Neural cell (in vitro differentiated cells): Measurements from ENCODE around the gene TSPAN9. TPM values are rescaled to one million over a fixed set of nuclear protein-coding genes. Genes with fewer than 3 reads are reported as not detected.

Experiments used
- H2AFZ ChIP-seq: fragments of 200-600, 300-800 bp; sonication (generic), shearing (Covaris generic); 2 replicates; pipeline ENCODE4 v1.6.0; 2014; ENCODE audit warnings: low read depth, mild to moderate bottlenecking, antibody characterized with exemption, low read length, moderate library complexity
- H3F3A ChIP-seq: fragments of 200-600 bp; shearing (Covaris generic); 2 replicates; pipeline ENCODE4 v1.6.1; 2016; ENCODE audit warnings: mild to moderate bottlenecking, moderate library complexity, mixed read lengths, antibody characterized with exemption, low read length; ENCODE audit not compliant: insufficient read depth, poor library complexity, severe bottlenecking
- H3K27ac ChIP-seq: fragments of 200-600, 300-800 bp; sonication (generic), shearing (Covaris generic); 2 replicates; pipeline ENCODE4 v1.5.1; 2014; ENCODE audit warnings: mild to moderate bottlenecking, low read length, moderate library complexity
- H3K27me3 ChIP-seq: fragments of 300-800, 200-600 bp; sonication (generic), shearing (Covaris generic); 2 replicates; pipeline ENCODE4 v1.6.0; 2014; ENCODE audit warnings: mild to moderate bottlenecking, low read depth, low read length, moderate library complexity; ENCODE audit not compliant: insufficient read depth
- H3K36me3 ChIP-seq: fragments of 300-800, 200-600 bp; sonication (generic), shearing (Covaris generic); 2 replicates; pipeline ENCODE4 v1.5.1; 2014; ENCODE audit warnings: mild to moderate bottlenecking, antibody characterized with exemption, low read length, moderate library complexity; ENCODE audit not compliant: insufficient read depth
- H3K4me2 ChIP-seq: fragments of 300-800, 200-600 bp; sonication (generic), shearing (Covaris generic); 2 replicates; pipeline ENCODE4 v1.6.0; 2014; ENCODE audit warnings: mild to moderate bottlenecking, low read length
- H3K4me3 ChIP-seq: fragments of 300-800, 200-600 bp; sonication (generic), shearing (Covaris generic); 2 replicates; pipeline ENCODE4 v1.5.1; 2014; ENCODE audit warnings: mild to moderate bottlenecking, low read length, moderate library complexity
- H3K79me2 ChIP-seq: fragments of 200-600 bp; shearing (Covaris generic); replicated peaks from 2 replicates; pipeline ENCODE4 v1.6.0; 2014; ENCODE audit warnings: mild to moderate bottlenecking, low read length, moderate library complexity; ENCODE audit not compliant: insufficient read depth
- H3K9ac ChIP-seq: fragments of 300-800, 200-600 bp; sonication (generic), shearing (Covaris generic); 2 replicates; pipeline ENCODE4 v1.6.1; 2016; ENCODE audit warnings: mild to moderate bottlenecking, low read length, mixed read lengths
- H3K9me2 ChIP-seq: fragments of 200-600 bp; shearing (Covaris generic); 2 replicates; pipeline ENCODE4 v1.6.1; 2016; ENCODE audit warnings: mild to moderate bottlenecking, low read length, mixed read lengths; ENCODE audit not compliant: insufficient read depth
- H3K9me3 ChIP-seq: fragments of 200-600, 300-800 bp; sonication (generic), shearing (Covaris generic); 2 replicates; pipeline ENCODE4 v1.6.1; 2016; ENCODE audit warnings: mild to moderate bottlenecking, mixed run types, low read length, moderate library complexity, mixed read lengths
- H4K20me1 ChIP-seq: fragments of 200-600 bp; shearing (Covaris generic); 2 replicates; pipeline ENCODE4 v1.6.1; 2016; ENCODE audit warnings: mild to moderate bottlenecking, mixed run types; ENCODE audit not compliant: insufficient read depth
- CTCF ChIP-seq: fragments of 450-650 bp; IDR thresholded peaks from 2 replicates; pipeline ENCODE4 v1.5.1; 2014; ENCODE audit warnings: antibody characterized with exemption, mild to moderate bottlenecking, moderate library complexity; ENCODE audit not compliant: poor library complexity, severe bottlenecking
- EP300 ChIP-seq: fragments of 450-650 bp; conservative IDR thresholded peaks from 2 replicates; pipeline ENCODE4 v1.6.1; 2014; ENCODE audit warnings: antibody characterized with exemption, mild to moderate bottlenecking, moderate library complexity; ENCODE audit not compliant: poor library complexity, severe bottlenecking
- EZH2 ChIP-seq: fragments of 200-600, 300-800 bp; shearing (Covaris generic), sonication (generic); IDR thresholded peaks from 2 replicates; pipeline ENCODE4 v1.6.1; 2014; ENCODE audit warnings: antibody characterized with exemption, low read length, borderline replicate concordance, mild to moderate bottlenecking; ENCODE audit not compliant: insufficient read depth, poor library complexity, severe bottlenecking
- MXI1 ChIP-seq: fragments of 450-650 bp; conservative IDR thresholded peaks from 2 replicates; pipeline ENCODE4 v1.6.1; 2014; ENCODE audit warnings: antibody characterized with exemption, mild to moderate bottlenecking; ENCODE audit not compliant: poor library complexity, severe bottlenecking
- POLR2AphosphoS5 ChIP-seq: IDR thresholded peaks from 2 replicates; pipeline ENCODE4 v1.6.1; 2012
- RAD21 ChIP-seq: fragments of 450-650 bp; conservative IDR thresholded peaks from 2 replicates; pipeline ENCODE4 v1.6.1; 2014; ENCODE audit warnings: antibody characterized with exemption, mild to moderate bottlenecking, moderate library complexity
- REST ChIP-seq: IDR thresholded peaks from 2 replicates; pipeline ENCODE4 v1.6.1; 2012; ENCODE audit warnings: borderline replicate concordance
- SMC3 ChIP-seq: fragments of 450-650 bp; conservative IDR thresholded peaks from 2 replicates; pipeline ENCODE4 v1.6.1; 2014; ENCODE audit warnings: antibody characterized with exemption, mild to moderate bottlenecking, moderate library complexity; ENCODE audit not compliant: poor library complexity
- TAF1 ChIP-seq: IDR thresholded peaks from 2 replicates; pipeline ENCODE4 v1.6.1; 2012; ENCODE audit warnings: low read depth
- polyA plus RNA-seq: library from polyadenylated mRNA; depleted of rRNA; stranded (reverse); fragments of >200 nt; gene quantifications from 2 replicates; pipeline ENCODE4 v1.2.3, GENCODE V29; 2014

The TSPAN9 gene
- polyA plus RNA-seq, 1 donor from 2014 or later, result 11.9 TPM

GRCh38 chr12:3215410-3215975 lies 138.3 kb downstream of the TSPAN9 start:
- Histone ChIP-seq H3K79me2 (no peaks in the 10 kb centered on the region), H3K36me3 (no peaks in the 10 kb centered on the region), H3K27ac (peak overlapping the region; percentile 75), H3K9me3 (no peaks in the 10 kb centered on the region), H4K20me1 (no peaks in the 10 kb centered on the region), H3F3A (no peaks in the 10 kb centered on the region), H3K4me2 (no peak overlapping the region), H2AFZ (no peak overlapping the region), H3K4me3 (no peak overlapping the region), H3K9me2 (no peaks in the 10 kb centered on the region), H3K9ac (peak overlapping the region; percentile 50), H3K27me3 (no peaks in the 10 kb centered on the region)
- no peak for TF ChIP-seq EP300
- no peak for TF ChIP-seq SMC3
- no peak for TF ChIP-seq EZH2
- no peak for TF ChIP-seq CTCF
- no peak for TF ChIP-seq RAD21

DNA sequence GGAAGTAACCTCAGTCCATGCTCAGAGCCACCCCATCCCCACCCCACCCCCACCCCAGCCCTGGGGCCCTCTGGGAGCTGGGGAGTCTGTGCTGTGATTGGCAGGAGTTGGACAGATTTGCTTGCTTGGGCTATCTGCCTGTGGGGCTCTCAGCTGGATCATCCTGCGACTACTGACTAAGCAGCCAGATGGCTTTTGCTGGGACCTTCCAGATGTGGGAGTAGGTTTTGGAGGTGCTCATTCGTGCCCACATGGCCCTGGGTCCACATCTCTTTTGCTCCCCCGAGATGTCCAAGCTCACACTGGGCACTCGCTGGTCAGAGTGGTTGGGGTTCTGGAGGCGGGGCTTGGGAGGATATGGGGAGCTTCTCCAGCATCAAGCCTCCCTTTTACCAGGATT lies 138.9 kb downstream of the TSPAN9 start:
- H3K36me3 ChIP-seq, result no peaks in the 10 kb centered on the region
- H3K9ac ChIP-seq, result no peak overlapping the region
- H3K4me2 ChIP-seq, result no peak overlapping the region
- no peaks in the 10 kb centered on the region for H3F3A ChIP-seq
- H3K27ac ChIP-seq, result no peak overlapping the region
- H3K79me2 ChIP-seq, result no peaks in the 10 kb centered on the region
- no peak overlapping the region for H3K4me3 ChIP-seq
- no peak overlapping the region for H2AFZ ChIP-seq
- no peaks in the 10 kb centered on the region for H4K20me1 ChIP-seq
- no peak for TF ChIP-seq REST
- TF ChIP-seq MXI1, result no peak
- no peak for TF ChIP-seq EZH2
- TF ChIP-seq SMC3, result no peak
- TF ChIP-seq CTCF, result no peak
- no peak for TF ChIP-seq POLR2AphosphoS5
- TF ChIP-seq RAD21, result no peak
- no peak for TF ChIP-seq TAF1
- no peak for TF ChIP-seq EP300
- no peaks in the 10 kb centered on the region for H3K9me2 ChIP-seq
- H3K27me3 ChIP-seq, result no peaks in the 10 kb centered on the region
- no peaks in the 10 kb centered on the region for H3K9me3 ChIP-seq
